HepG2 (cell line): ENCODE measurements around the gene TBC1D24. TPM values are rescaled to one million over a fixed set of nuclear protein-coding genes. Genes with fewer than 3 reads are reported as not detected.

Experiments used
- MBD4 ChIP-seq: IDR thresholded peaks from 2 replicates; pipeline ENCODE4 v1.6.1; 2012; ENCODE audit warnings: low read length, inconsistent platforms, borderline replicate concordance
- POLR2G ChIP-seq: fragments of 200-400 bp; formaldehyde crosslinking; IDR thresholded peaks from 2 replicates; pipeline ENCODE4 v1.6.1; 2018; ENCODE audit warnings: mild to moderate bottlenecking, low read depth, low read length, moderate library complexity
- RBAK ChIP-seq: sonication (generic); formaldehyde crosslinking; IDR thresholded peaks from 2 replicates; pipeline ENCODE4 v1.5.1; 2020; ENCODE audit warnings: mild to moderate bottlenecking, missing genetic modification reagents
- RORA ChIP-seq: sonication (generic); formaldehyde crosslinking; IDR thresholded peaks from 2 replicates; pipeline ENCODE4 v1.5.0; 2020; ENCODE audit warnings: mild to moderate bottlenecking, missing genetic modification reagents, moderate library complexity
- ZBTB7B ChIP-seq: sonication (generic); formaldehyde crosslinking; IDR thresholded peaks from 2 replicates; pipeline ENCODE4 v1.4.0; 2020; ENCODE audit warnings: missing genetic modification reagents
- ZFY ChIP-seq: sonication (generic); formaldehyde crosslinking; IDR thresholded peaks from 2 replicates; pipeline ENCODE4 v1.4.0; 2020; ENCODE audit warnings: missing genetic modification reagents
- ZNF136 ChIP-seq: sonication (generic); formaldehyde crosslinking; IDR thresholded peaks from 2 replicates; pipeline ENCODE4 v1.8.1; 2022; ENCODE audit warnings: low read depth, mild to moderate bottlenecking, moderate library complexity, missing genetic modification reagents
- ZNF780A ChIP-seq: sonication (generic); formaldehyde crosslinking; IDR thresholded peaks from 2 replicates; pipeline ENCODE4 v1.8.0; 2022; ENCODE audit warnings: mild to moderate bottlenecking, missing genetic modification reagents, moderate library complexity
- polyA plus RNA-seq, 8 experiments: library from polyadenylated mRNA; depleted of rRNA in 3 of 8; stranded (reverse) in 7 of 8; unstranded in 1 of 8; fragments of >200 nt; fragmentation: Illumina TruSeq in 4 of 8; extraction: Trizol in 4 of 8; gene quantifications; 2 replicates each; pipeline versions ENCODE4 v1.2.1 to v1.2.3, GENCODE V29; 2011 to 2016; ENCODE audit warnings: low read depth in 4 of 8, missing spikeins in 1 of 8, mixed read lengths in 1 of 8; ENCODE audit not compliant: insufficient read depth in 1 of 8
- total RNA-seq, 5 experiments: library from RNA; depleted of rRNA; stranded (reverse); fragments of >200 nt; fragmentation: Illumina TruSeq; extraction: Trizol; gene quantifications; 2 replicates each; pipeline ENCODE4 v1.2.3, GENCODE V29; 2016; ENCODE audit warnings: low read depth in 1 of 5
- TF ChIP-seq, protein P1 (sequence below): IDR thresholded peaks from 2 replicates; pipeline ENCODE4 v1.6.1; 2016; ENCODE audit warnings: low read depth, missing genetic modification reagents, missing compliant biosample characterization
- TF ChIP-seq, protein P2 (sequence below): sonication (generic); formaldehyde crosslinking; IDR thresholded peaks from 2 replicates; pipeline ENCODE4 v1.5.0; 2020; ENCODE audit warnings: mild to moderate bottlenecking, missing genetic modification reagents, borderline replicate concordance
- TF ChIP-seq, protein P3 (sequence below): sonication (generic); formaldehyde crosslinking; IDR thresholded peaks from 2 replicates; pipeline ENCODE4 v1.9.0; 2022; ENCODE audit warnings: missing genetic modification reagents, mild to moderate bottlenecking, borderline replicate concordance
- TF ChIP-seq, protein P4 (sequence below): sonication (generic); formaldehyde crosslinking; IDR thresholded peaks from 2 replicates; pipeline ENCODE4 v1.4.0; 2020; ENCODE audit warnings: missing genetic modification reagents
- TF ChIP-seq, protein P5 (sequence below): sonication (generic); formaldehyde crosslinking; IDR thresholded peaks from 2 replicates; pipeline ENCODE4 v1.4.0; 2020; ENCODE audit warnings: missing genetic modification reagents, borderline replicate concordance

Gene TBC1D24
- total and polyA plus RNA-seq, 2 of the 13 experiments (the other 11 are each of a cell fraction or from before 2014, with no cell fraction given), result 7.7 to 13.7 TPM

DNA sequence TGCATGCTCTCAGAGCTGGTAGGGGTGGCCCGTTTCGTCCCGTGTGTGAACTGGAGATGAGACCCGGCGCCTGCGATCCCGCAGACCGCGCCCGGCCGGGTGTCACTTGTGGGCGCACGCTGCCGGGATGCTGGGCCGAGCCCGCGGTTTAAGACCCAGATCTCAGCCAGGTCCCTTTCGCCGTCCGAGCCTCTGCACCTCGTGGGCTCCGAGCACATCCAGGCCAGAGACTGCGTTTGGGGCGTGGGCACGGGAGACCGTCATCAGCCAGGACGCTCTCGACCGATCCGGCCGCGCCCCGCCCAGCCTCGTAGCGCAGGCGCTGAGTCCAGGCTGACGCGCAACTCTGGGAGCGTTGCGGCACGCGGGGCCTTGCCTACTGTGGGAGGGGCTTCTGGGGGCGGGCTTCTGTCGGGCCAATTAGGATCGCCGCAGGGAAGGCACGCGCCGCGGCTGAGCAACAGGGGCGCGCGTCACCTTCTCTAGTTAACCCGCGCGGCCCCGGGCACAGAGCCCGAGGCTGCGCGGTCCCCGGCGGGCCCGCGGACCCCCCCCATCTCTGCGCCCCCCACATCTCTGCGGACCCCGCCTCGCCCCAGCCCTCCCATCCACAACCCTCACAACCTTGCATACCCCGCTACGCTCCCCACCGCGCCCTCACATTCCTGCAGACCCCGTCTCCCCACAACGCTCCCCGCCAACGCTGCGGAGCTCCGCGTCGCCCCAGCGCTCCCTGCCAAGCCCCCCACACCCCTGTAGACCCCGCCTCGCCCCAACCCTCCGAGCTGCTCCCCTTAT is 57.0 kb downstream of the TBC1D24 start (continued):
- TF ChIP-seq, protein P1, sequence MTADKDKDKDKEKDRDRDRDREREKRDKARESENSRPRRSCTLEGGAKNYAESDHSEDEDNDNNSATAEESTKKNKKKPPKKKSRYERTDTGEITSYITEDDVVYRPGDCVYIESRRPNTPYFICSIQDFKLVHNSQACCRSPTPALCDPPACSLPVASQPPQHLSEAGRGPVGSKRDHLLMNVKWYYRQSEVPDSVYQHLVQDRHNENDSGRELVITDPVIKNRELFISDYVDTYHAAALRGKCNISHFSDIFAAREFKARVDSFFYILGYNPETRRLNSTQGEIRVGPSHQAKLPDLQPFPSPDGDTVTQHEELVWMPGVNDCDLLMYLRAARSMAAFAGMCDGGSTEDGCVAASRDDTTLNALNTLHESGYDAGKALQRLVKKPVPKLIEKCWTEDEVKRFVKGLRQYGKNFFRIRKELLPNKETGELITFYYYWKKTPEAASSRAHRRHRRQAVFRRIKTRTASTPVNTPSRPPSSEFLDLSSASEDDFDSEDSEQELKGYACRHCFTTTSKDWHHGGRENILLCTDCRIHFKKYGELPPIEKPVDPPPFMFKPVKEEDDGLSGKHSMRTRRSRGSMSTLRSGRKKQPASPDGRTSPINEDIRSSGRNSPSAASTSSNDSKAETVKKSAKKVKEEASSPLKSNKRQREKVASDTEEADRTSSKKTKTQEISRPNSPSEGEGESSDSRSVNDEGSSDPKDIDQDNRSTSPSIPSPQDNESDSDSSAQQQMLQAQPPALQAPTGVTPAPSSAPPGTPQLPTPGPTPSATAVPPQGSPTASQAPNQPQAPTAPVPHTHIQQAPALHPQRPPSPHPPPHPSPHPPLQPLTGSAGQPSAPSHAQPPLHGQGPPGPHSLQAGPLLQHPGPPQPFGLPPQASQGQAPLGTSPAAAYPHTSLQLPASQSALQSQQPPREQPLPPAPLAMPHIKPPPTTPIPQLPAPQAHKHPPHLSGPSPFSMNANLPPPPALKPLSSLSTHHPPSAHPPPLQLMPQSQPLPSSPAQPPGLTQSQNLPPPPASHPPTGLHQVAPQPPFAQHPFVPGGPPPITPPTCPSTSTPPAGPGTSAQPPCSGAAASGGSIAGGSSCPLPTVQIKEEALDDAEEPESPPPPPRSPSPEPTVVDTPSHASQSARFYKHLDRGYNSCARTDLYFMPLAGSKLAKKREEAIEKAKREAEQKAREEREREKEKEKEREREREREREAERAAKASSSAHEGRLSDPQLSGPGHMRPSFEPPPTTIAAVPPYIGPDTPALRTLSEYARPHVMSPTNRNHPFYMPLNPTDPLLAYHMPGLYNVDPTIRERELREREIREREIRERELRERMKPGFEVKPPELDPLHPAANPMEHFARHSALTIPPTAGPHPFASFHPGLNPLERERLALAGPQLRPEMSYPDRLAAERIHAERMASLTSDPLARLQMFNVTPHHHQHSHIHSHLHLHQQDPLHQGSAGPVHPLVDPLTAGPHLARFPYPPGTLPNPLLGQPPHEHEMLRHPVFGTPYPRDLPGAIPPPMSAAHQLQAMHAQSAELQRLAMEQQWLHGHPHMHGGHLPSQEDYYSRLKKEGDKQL (CRISPR knock-in tag), result no peak; the same call in 1 of the 2 replicates
- TF ChIP-seq, protein P2, sequence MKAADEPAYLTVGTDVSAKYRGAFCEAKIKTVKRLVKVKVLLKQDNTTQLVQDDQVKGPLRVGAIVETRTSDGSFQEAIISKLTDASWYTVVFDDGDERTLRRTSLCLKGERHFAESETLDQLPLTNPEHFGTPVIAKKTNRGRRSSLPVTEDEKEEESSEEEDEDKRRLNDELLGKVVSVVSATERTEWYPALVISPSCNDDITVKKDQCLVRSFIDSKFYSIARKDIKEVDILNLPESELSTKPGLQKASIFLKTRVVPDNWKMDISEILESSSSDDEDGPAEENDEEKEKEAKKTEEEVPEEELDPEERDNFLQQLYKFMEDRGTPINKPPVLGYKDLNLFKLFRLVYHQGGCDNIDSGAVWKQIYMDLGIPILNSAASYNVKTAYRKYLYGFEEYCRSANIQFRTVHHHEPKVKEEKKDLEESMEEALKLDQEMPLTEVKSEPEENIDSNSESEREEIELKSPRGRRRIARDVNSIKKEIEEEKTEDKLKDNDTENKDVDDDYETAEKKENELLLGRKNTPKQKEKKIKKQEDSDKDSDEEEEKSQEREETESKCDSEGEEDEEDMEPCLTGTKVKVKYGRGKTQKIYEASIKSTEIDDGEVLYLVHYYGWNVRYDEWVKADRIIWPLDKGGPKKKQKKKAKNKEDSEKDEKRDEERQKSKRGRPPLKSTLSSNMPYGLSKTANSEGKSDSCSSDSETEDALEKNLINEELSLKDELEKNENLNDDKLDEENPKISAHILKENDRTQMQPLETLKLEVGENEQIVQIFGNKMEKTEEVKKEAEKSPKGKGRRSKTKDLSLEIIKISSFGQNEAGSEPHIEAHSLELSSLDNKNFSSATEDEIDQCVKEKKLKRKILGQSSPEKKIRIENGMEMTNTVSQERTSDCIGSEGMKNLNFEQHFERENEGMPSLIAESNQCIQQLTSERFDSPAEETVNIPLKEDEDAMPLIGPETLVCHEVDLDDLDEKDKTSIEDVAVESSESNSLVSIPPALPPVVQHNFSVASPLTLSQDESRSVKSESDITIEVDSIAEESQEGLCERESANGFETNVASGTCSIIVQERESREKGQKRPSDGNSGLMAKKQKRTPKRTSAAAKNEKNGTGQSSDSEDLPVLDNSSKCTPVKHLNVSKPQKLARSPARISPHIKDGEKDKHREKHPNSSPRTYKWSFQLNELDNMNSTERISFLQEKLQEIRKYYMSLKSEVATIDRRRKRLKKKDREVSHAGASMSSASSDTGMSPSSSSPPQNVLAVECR (CRISPR knock-in tag), result peak; percentile 67; the same call in 1 of the 2 replicates
- TF ChIP-seq, protein P3, sequence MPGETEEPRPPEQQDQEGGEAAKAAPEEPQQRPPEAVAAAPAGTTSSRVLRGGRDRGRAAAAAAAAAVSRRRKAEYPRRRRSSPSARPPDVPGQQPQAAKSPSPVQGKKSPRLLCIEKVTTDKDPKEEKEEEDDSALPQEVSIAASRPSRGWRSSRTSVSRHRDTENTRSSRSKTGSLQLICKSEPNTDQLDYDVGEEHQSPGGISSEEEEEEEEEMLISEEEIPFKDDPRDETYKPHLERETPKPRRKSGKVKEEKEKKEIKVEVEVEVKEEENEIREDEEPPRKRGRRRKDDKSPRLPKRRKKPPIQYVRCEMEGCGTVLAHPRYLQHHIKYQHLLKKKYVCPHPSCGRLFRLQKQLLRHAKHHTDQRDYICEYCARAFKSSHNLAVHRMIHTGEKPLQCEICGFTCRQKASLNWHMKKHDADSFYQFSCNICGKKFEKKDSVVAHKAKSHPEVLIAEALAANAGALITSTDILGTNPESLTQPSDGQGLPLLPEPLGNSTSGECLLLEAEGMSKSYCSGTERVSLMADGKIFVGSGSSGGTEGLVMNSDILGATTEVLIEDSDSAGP (CRISPR knock-in tag), result peak; percentile 79
- TF ChIP-seq MBD4, result no peak
- TF ChIP-seq ZBTB7B (CRISPR knock-in tag), result no peak; the same call in 1 of the 2 replicates
- TF ChIP-seq ZFY (CRISPR knock-in tag), result peak; percentile 73
- TF ChIP-seq, protein P4, sequence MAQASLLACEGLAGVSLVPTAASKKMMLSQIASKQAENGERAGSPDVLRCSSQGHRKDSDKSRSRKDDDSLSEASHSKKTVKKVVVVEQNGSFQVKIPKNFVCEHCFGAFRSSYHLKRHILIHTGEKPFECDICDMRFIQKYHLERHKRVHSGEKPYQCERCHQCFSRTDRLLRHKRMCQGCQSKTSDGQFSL (CRISPR knock-in tag), result peak; percentile 87
- peak; percentile 69 for TF ChIP-seq POLR2G
- no peak for TF ChIP-seq RBAK
- TF ChIP-seq ZNF136 (CRISPR knock-in tag), result 0 out of 2 replicates have a peak, but pooled peaks have one; percentile 52
- TF ChIP-seq RORA (CRISPR knock-in tag), result no peak
- TF ChIP-seq, protein P5, sequence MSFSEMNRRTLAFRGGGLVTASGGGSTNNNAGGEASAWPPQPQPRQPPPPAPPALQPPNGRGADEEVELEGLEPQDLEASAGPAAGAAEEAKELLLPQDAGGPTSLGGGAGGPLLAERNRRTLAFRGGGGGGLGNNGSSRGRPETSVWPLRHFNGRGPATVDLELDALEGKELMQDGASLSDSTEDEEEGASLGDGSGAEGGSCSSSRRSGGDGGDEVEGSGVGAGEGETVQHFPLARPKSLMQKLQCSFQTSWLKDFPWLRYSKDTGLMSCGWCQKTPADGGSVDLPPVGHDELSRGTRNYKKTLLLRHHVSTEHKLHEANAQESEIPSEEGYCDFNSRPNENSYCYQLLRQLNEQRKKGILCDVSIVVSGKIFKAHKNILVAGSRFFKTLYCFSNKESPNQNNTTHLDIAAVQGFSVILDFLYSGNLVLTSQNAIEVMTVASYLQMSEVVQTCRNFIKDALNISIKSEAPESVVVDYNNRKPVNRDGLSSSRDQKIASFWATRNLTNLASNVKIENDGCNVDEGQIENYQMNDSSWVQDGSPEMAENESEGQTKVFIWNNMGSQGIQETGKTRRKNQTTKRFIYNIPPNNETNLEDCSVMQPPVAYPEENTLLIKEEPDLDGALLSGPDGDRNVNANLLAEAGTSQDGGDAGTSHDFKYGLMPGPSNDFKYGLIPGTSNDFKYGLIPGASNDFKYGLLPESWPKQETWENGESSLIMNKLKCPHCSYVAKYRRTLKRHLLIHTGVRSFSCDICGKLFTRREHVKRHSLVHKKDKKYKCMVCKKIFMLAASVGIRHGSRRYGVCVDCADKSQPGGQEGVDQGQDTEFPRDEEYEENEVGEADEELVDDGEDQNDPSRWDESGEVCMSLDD (CRISPR knock-in tag), result peak; percentile 58; the same call in 1 of the 2 replicates
- no peak for TF ChIP-seq ZNF780A
